HG02610 (cell line): ENCODE measurements around the gene GREB1L.

Experiments used
- ATAC-seq: cut with Tn5 transposase; IDR thresholded peaks from one replicate; pipeline ENCODE4 v1.9.1; 2021; ENCODE audit warnings: mild to moderate bottlenecking, moderate library complexity; ENCODE audit not compliant: unreplicated experiment

The GREB1L gene

DNA sequence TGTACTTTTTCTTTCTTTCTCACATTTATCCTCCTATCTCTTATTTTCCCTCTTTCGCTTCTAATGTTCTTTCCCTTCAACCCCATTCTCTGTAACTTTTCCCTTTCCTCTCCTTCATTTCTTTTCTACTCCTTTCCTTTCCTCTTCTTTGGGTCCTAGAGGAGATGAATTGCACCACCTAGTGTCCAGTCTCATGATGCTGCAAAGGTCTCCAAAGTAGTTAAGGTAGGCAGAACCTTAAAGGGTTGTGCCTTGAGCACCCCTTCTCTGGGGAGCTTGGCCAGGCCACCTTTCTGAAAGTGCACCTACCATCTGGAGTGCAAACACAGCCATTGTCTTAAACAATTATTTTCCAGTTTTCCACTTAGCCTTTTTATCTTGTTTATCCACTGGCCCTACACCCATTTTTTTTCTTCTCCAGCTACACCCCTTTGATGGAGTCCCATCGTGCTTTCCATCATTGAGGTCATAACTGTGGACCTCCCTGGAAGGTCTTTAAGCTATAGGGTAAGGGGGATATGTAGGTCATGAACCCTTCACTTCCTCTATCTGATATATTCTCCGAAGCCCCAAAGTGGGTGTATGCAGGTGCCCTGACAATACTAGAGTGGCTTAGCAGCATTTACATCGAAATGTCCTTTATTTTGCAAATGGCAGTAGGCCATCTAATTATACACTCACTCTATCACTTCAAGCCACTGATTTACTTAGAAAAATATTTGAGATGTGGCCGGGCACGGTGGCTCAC lies 202.6 kb downstream of the GREB1L start:
- ATAC-seq = no peak

DNA sequence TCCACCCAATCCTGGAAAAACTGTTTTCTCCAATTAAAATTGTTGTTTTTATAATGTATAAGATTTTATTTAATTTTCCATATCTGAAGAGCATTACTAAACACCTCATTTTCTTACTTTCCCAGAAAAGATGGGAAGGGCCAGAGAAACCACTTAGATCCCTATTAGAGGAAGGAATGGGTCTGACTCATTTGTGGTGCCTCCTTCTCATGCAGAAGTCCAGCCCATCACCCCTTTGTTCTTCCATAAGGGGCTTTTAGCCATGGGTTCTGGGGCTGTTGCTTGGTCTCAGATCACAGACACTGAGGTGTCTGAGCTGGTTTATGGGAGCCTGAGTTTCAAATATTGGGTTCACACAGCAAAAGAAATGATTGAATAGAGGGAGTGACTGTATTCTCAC lies 206.3 kb downstream of the GREB1L start:
- ATAC-seq = no peak

DNA sequence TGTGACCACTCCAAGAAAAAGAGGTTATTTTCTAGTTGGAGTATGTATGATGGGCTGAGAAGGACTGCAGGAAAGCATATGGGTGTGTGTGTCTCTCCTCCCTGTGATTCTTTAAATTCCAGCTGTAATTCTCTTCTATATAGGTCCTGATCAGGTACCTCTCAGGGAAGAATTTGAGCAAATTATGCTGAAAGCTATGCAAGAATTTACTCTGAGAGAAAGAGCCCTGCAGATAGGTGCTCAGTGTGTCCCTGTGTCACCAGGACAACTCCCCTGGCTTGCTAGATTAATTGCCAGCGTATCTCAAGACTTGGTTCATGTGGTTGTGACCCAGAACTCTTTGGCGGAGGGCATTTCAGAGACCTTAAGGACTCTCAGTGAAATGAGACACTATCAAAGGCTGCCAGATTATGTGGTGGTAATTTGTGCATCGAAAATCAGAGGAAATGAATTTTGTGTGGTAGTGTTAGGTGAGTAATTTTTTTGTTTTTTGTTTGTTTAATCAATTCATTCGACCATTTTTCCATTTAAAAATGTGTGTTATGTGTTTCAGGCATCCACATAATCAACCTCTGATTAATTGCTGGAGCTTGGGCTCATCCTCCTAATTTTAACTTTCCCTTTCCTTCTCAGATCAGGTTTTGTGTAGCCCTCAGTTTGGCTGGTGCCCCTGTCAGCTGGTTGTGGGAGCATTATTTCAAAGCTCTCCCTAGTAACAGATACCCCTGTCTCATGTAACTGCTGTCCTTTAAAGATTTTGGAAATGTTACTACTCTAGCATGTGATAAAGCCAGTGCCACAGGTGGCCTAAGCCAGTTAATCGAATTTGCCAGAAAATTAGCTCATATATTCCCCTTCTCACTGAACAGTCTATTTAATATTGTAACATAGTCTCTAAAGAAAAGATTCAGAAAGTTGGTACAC lies 207.6 kb downstream of the GREB1L start:
- no peak for ATAC-seq

DNA sequence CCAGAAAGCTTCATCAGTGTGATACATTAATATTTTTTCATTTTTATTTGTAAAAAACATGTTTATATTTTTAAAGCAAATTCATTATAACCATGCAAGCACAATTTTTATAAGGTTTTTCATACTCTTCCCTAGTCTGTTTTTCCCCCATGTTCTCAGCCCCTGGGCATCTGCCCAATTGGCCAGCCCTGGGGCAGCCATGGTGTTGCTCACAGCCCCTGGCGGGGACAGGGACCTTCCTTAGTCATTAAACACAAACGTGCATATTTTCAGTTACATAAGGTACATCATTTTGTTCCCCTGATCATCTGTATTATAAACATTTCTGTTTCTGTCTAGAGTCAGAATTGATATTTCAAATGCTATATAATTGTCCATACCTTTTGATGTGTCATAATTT lies 208.5 kb downstream of the GREB1L start:
- no peak for ATAC-seq

DNA sequence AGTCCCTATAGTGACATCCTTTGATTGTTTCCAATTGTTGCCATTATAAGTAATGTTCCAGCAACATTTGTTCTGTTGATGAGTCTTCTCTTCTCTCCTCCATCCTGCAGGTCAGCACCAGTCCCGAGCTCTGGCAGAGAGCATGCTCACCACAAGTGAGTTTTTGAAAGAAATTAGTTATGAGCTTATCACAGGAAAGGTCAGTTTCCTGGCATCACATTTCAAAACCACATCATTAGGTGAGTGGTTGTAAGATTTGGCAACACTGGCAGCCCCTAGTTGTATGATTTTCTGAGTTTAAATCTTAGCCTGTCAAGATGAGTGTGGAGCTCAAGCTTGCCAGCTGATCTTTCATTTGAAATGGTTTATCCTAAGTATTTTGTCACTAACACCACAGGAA lies 208.9 kb downstream of the GREB1L start:
- no peak for ATAC-seq

DNA sequence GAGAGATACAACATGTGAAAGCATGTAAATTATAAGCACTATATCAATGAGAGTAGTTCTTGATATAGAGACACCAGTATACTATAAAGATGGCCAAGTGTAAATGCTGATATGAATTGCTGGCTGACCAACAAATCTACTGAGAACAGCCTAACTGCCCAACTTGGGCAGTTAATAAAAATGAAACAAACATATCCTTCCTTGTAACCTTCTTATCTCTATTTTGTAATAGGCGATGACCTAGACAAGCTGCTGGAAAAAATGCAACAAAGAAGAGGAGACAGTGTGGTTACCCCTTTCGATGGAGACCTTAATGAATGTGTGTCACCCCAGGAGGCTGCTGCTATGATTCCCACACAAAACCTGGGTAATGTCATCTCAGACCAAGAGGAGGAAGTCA lies 209.8 kb downstream of the GREB1L start:
- ATAC-seq = no peak

DNA sequence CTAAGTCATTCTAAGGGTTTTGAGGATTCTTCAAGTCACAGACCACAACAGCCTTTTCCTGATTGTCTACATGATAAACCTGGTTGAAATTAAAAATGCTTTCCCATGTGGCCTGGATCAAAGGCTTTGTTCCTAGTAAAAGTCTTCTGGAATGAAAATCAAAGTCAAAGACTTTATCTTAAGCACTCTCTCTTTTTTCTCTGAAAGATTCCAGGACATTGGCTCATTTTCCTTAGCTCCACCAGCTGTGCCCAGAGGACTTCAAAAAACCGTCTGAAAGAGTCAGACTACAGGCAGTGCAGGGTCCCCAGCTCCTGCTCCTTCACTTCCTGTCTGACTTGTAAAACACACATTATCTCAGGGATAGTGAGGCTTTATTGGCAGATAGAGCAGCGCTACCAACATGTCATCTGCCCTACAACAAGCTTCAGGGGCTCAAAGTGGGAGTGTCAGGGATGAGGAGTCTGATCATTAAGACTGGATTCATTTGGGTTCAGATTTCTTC lies 210.3 kb downstream of the GREB1L start:
- ATAC-seq = no peak

DNA sequence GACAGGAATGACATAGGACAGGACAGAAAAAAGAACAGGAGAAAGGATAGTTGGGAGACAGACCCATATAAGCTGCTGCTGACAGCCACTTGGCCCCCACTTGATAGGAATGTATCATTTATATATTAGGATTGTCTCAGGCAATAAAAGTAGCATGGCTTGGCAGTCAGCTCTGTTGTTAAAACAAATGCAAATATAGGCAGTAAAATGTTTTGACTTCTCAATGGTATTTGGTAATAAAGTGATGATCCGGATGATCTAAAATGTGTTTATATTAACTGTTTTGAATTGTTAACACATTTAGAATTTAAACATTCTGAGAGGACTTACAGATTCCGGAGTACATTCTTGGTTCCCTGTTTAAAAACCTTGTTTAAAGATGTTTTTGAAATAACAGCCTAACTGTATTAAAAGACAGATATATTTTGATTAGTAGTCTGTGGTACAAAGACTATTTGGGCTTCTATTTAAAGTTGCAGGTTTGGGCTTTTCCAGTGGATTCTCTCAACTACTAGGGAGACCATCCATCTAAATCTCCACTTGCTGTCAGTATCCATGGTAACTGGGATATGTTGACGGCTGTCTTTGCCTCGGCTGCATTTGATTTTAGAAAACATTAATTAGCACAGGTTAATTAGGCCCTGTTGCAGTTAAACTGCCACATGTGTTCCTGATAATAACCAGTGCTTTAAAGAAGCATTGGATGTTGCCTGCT lies 210.9 kb downstream of the GREB1L start:
- no peak for ATAC-seq

DNA sequence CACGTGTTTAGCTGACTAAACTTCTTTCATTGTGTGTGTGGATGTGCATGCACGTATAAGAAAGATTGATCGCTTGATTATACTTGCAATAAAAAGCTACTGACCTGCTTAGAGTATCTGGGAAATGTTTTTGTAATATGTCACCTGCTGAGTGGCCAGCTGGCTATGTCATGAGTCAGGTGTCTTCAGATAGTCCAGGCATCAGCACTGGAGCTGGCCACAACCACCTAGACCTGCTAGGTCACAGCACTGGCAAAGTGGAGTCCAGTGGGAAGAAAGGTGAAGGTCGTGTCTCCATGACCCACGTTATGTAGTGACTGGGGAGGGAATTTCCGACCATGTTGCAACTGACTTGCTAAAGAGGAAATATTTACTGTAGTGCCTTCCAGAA lies 211.5 kb downstream of the GREB1L start:
- ATAC-seq = no peak

DNA sequence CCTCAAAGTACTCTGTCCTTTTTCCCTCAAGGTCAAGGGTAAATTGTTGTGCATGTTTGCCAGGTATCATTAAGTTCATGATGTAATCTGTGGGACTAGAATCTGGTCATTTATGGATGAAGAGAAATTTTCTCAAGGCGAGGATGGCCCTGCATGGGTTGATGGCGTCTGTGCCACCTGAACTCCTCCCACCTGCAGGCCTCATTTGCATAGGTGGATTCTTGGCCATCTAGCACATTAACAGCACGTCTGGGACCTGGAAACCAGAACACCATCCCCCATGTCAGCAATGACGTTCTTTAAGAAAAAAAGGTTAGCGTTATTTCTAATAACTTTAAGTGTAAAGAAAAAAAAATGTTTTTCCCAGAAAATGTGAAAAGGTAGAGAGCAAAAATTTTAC lies 212.7 kb downstream of the GREB1L start:
- ATAC-seq = no peak

DNA sequence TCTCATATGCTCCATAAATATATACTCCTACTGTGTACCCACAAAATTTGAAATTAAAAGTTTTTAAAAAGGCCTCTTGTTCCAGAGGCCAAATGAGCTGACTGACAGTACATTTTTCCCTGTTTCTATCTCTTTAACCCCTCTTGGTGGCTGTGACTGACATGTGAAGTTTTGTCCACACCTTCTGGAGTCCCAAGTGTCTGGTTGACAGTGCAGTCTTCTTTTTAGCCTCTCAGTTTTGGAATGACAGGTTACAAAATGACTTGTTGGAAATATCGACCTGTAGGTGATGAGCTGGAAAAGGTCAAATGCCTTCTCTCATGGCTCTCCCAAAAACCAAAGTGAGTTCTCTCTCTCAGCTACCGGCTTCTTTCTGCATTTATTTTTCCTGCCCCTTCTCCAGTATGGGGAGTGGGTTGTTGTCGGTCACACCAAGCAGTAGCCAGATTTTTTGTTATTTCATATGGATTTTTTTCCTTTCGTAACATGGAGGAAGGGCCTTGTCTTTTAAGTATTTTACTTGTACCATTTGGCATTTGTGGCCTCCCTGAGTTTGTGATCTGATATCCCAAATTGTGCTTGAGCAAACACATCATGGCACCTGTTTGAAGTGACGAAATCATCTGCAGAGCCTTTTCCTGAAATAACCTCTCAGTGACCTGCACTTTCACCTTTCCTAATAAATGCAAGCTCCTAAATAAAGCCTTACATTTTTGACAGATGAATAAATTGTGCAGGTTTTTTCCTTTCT lies 214.6 kb downstream of the GREB1L start:
- ATAC-seq = no peak

DNA sequence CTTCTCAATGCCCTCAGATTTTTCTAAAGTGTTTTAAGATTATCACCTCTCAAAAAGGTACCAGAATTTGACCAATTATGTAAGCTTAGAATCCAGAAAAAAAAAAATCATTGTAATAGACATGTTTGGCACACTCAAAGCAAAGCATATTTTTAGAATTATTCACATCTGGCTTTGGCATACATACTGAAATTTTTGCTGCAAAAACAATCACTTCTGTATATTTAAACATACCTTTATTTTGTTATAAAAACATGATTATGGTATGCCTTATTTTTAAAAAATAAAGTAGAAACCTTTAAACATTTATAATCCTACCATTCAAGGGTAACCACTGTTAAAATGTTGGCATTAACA lies 215.1 kb downstream of the GREB1L start:
- no peak for ATAC-seq

DNA sequence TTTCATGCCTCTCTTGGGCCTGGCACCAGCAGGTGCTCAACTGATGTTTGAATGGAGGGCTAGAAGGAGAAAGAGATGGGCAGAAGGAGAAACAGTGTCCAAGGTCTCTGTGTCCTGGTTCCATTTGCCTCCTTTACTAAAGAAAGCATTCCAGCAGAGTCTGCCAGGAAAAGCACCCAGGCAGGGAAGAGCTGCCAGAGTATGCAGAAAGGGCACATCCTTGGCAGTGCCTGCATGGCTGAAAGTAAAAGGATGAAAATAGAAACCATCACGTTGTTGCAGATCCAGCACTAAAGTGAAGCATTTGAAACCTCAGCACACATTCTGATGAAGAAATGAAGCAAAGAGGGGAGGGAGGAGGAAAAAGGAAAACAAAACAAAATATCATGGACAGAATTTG lies 216.3 kb downstream of the GREB1L start:
- ATAC-seq = no peak

DNA sequence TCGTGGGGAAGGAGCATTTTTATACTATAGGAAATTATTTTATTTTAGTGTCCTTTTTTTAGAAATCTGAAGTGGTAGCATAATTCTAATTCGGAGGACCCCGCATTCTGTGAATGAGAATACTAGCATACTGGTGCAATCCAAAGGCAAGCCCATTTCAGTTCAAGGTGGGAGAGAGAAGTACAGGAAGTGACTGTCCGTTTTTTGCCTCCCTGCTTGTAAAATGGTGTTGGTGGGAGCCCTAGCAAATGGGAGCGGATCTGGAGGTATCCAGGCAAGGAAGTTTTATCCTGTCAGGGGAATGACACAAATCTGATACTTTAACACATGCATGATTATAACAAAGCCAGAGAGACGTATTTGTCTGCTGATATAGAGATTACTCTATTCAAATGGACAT lies 216.8 kb downstream of the GREB1L start:
- ATAC-seq = no peak

DNA sequence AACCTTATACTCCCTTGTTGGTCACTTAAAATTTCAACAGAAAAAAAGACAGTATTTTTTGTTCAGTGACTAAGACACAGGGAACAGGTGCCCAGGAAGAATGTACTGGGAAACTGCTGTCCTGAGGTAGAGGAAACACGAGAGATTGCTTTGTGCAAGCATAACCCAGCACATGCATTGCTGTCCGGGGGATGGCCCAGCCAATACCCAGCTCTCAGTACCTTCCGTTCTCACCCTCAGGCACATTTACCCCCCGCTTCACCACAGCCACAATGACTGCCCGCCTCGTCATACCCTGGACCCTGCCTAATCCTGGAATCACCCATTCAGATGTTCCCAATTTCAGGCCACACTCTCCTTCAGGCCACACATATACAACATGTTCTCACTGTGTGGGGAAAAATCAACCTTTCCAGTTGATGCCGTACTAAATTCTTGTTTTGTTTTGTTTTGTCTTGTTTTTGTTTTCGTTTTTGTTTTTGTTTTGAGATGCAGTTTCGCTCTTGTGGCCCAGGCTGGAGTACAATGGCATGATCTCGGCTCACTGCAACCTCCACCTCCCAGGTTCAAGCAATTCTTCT lies 217.8 kb downstream of the GREB1L start:
- no peak for ATAC-seq

DNA sequence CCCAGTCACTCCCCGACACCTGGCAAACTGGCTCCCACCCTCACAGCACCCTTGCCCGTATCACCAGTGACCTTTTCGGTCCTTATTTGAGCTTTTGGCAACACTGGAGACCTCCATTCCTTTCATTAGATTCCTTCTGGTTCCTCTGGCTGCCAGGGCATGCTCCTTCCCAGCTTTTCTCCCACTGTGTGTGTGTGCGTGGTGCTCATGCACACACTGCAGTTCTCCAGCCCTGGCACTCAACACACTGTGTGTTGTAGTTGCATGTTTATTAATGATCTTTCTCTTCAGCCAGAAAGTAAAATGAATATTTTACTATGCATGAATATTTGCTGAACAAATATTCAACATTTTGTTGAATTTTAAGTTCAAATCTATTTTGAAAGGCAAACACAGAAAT lies 219.4 kb downstream of the GREB1L start:
- no peak for ATAC-seq

DNA sequence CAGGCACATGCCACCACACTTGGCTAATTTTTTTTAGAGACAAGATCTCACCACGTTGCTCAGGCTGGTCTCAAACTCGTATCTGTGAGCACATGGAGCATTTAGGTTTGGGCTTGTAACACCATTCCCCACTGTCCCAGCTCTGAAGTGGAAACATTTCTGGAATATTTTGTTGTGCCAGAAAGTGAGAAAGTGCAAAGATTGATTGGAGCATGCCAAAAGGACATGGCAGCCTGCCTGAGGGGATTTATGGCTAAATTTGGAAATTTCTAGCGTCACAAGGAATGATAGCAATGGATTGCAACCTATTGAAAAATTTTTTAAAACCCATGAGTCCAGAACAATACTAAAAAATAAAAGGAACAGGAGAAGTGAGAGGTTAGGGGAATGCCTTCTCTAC lies 221.7 kb downstream of the GREB1L start:
- no peak for ATAC-seq

DNA sequence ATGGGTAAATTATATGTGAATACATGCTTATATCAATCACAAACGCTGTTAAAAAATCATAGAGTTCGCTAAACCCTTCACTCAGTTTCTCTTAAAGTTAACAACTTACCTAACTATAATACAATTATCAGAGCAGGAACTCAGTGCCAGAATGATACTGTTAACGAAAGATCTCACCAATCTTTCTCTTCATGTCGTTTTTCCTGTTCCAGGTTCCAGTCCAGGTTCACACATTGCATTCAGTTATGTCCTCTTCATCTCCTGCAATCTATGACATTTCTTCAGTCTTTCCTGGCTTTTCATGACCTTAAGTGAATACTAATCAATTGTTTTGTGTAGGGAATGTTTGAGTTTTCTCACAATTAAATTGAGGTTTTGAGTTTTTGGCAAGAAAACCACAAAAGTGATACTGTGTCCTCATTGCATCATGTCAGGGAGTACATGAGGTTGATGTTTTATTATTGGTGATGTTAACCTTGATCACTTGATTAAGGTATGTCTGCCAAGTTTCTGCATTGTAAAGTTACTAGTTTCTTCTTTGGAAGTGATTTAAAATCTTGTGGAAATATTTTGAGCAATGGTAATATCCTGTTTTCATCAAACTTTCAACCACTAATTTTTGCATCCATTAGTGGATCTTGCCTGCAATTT lies 226.6 kb downstream of the GREB1L start:
- no peak for ATAC-seq

DNA sequence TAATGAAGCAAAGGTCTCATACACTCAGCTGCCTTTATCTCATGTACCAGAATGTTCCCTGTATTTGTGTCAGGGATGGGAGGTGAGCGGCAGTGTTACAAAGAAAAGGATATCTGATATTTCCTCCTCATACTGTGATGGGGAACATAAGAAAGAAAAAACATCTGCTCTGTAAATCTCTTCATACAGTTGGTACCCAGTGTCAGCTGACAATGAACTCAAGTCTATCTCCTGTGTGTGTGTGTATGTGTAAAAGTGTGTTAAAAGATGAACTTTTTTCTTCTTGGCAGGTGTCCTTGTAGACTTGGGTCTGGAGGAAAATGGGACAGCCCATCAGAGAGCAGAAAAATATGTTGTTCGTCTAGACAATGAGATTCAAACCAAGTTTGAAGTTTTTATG lies 230.7 kb downstream of the GREB1L start:
- no peak for ATAC-seq

DNA sequence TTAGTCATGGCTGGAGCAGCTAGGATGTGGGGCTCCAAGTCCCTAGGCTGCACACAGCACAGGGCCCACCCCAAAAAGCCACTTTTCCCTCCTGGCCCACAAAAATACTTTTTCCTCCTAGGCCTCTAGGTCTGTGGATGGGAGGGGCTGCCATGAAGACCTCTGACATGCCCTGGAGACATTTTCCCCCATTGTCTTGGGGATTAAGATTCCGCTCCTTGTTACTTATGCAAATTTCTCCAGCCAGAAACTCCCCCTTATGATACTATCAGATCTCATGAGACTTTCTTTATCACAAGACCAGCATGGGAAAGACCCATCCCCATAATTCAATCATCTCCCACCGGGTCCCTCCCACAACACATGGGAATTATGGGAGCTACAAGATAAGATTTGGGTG lies 232.6 kb downstream of the GREB1L start:
- ATAC-seq = no peak
